OCI-LY3 (cell line): ENCODE data around the gene DLGAP3.
"Not testable (repeated sequence)": the region's sequence is repeated elsewhere in the genome, so short reads cannot be mapped to it uniquely, and the experiment has no call there.

Experiments used
- H2AFZ ChIP-seq: fragments of 200-600, 300-600 bp; shearing (Covaris generic); 2 replicates; pipeline ENCODE4 v1.6.0; 2014; ENCODE audit warnings: antibody characterized with exemption, low read depth, low read length
- H3K27ac ChIP-seq: fragments of 200-600, 300-600 bp; sonication (generic); 2 replicates; pipeline ENCODE4 v1.5.1; 2014; ENCODE audit warnings: mild to moderate bottlenecking, low read length, moderate library complexity, mixed read lengths
- H3K27me3 ChIP-seq: fragments of 200-600, 300-600 bp; sonication (generic); 2 replicates; pipeline ENCODE4 v1.6.1; 2014; ENCODE audit warnings: low read depth, low read length, mixed read lengths
- H3K36me3 ChIP-seq: fragments of 200-600, 300-600 bp; sonication (generic); replicated peaks from 2 replicates; pipeline ENCODE3; 2014; ENCODE audit warnings: low read depth, low read length, mixed read lengths
- H3K4me1 ChIP-seq: fragments of 300-600, 200-600 bp; sonication (generic); 2 replicates; pipeline ENCODE4 v1.6.1; 2014; ENCODE audit warnings: low read length, mixed read lengths
- H3K4me2 ChIP-seq: fragments of 200-600, 300-600 bp; sonication (generic); 2 replicates; pipeline ENCODE4 v1.6.1; 2014; ENCODE audit warnings: low read length, mixed read lengths
- H3K4me3 ChIP-seq: fragments of 300-600, 200-600 bp; sonication (generic); 2 replicates; pipeline ENCODE4 v1.5.1; 2014; ENCODE audit warnings: antibody characterized with exemption, mild to moderate bottlenecking, low read length, moderate library complexity
- H3K79me2 ChIP-seq: fragments of 300-600, 200-600 bp; shearing (Covaris generic); 2 replicates; pipeline ENCODE4 v1.6.1; 2014; ENCODE audit warnings: mild to moderate bottlenecking, low read length, mixed read lengths
- H3K9ac ChIP-seq: fragments of 300-600, 200-600 bp; shearing (Covaris generic); 2 replicates; pipeline ENCODE4 v1.6.0; 2014; ENCODE audit warnings: mild to moderate bottlenecking, low read length, moderate library complexity
- H3K9me3 ChIP-seq: fragments of 200-600, 300-600 bp; shearing (Covaris generic); 2 replicates; pipeline ENCODE4 v1.6.1; 2014; ENCODE audit warnings: low read length, mixed read lengths; ENCODE audit not compliant: insufficient read depth
- H4K20me1 ChIP-seq: fragments of 200-600, 300-600 bp; sonication (generic); 2 replicates; pipeline ENCODE4 v1.6.1; 2016; ENCODE audit warnings: low read length, mixed read lengths; ENCODE audit not compliant: insufficient read depth
- CTCF ChIP-seq: fragments of 200-600, 300-600 bp; sonication (generic); IDR thresholded peaks from 2 replicates; pipeline ENCODE4 v1.5.1; 2014; ENCODE audit warnings: antibody characterized with exemption, low read length, low read depth
- EZH2phosphoT487 ChIP-seq: fragments of 200-600 bp; shearing (Covaris generic); IDR thresholded peaks from 2 replicates; pipeline ENCODE4 v1.6.1; 2018; ENCODE audit warnings: antibody characterized with exemption, mixed run types, low read depth

DLGAP3 gene

GRCh38 chr1:34827341-34827941 lies 102.0 kb downstream of the DLGAP3 start:
- no peaks in the 10 kb centered on the region for H3K9me3 ChIP-seq
- no peak overlapping the region for H3K4me2 ChIP-seq
- no peak overlapping the region for H2AFZ ChIP-seq
- H3K4me3 ChIP-seq: no peak overlapping the region
- H3K27me3 ChIP-seq: no peaks in the 10 kb centered on the region
- H3K79me2 ChIP-seq: no peaks in the 10 kb centered on the region
- no peak for TF ChIP-seq EZH2phosphoT487
- TF ChIP-seq CTCF: no peak
- H4K20me1 ChIP-seq: no peaks in the 10 kb centered on the region
- H3K27ac ChIP-seq: no peak overlapping the region
- H3K36me3 ChIP-seq: no peaks in the 10 kb centered on the region
- no peak overlapping the region for H3K9ac ChIP-seq
- peaks cover 10% of the 10 kb centered on the region for H3K4me1 ChIP-seq

DNA sequence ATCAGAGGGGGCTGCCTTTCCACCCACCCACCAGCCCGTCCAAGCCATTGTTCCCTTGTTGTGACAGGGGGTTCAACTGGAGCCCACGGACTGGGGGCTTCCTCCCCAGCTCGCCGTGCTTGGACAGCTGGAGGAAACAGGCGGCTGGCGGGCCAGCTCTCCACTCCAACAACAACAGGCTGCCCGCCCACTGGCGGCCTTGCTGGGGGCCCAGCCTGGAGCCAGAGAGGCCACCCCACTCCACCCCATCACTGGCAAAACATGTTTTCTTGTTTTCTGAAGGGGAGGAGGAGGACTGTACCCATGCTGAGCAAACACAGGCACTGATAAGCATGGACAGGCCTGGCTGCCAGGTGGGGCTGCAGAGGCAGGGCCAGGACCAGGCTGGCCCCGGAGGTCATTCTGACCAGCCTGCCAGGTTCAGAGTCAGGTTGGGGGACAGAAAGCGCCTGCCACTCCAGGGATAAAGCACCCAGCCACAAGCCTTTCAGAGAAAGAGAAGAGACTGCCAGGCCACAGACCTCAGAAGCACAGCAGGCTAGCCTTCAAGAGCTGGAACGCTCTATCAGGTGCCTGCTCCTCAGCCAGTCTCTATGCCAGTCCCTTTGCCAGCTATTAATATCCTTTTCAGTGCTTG lies 103.9 kb downstream of the DLGAP3 start:
- H3K27me3 ChIP-seq: no peaks in the 10 kb centered on the region
- H3K9me3 ChIP-seq: no peaks in the 10 kb centered on the region
- H3K9ac ChIP-seq: no peak overlapping the region
- no peak for TF ChIP-seq EZH2phosphoT487
- no peak for TF ChIP-seq CTCF
- H3K4me3 ChIP-seq: no peak overlapping the region
- no peak overlapping the region for H3K27ac ChIP-seq
- H3K4me2 ChIP-seq: no peak overlapping the region
- no peaks in the 10 kb centered on the region for H3K4me1 ChIP-seq
- no peaks in the 10 kb centered on the region for H4K20me1 ChIP-seq
- no peaks in the 10 kb centered on the region for H3K36me3 ChIP-seq
- H3K79me2 ChIP-seq: no peaks in the 10 kb centered on the region
- H2AFZ ChIP-seq: no peak overlapping the region

- H3K9ac ChIP-seq: no peak overlapping the region
- TF ChIP-seq CTCF (no peak), EZH2phosphoT487 (no peak)
- no peaks in the 10 kb centered on the region for H3K27me3 ChIP-seq
Observed at GRCh38 chr1:34824817-34825454, 104.5 kb downstream of the DLGAP3 start.

GRCh38 chr1:34822202-34822601 lies 107.2 kb downstream of the DLGAP3 start:
- H3K4me3 ChIP-seq: no peak overlapping the region
- H3K27ac ChIP-seq: no peak overlapping the region
- H3K4me2 ChIP-seq: no peak overlapping the region
- H3K4me1 ChIP-seq: no peaks in the 10 kb centered on the region
- H3K79me2 ChIP-seq: no peaks in the 10 kb centered on the region
- H2AFZ ChIP-seq: no peak overlapping the region
- no peaks in the 10 kb centered on the region for H3K27me3 ChIP-seq
- no peaks in the 10 kb centered on the region for H3K36me3 ChIP-seq
- no peak overlapping the region for H3K9ac ChIP-seq
- H3K9me3 ChIP-seq: no peaks in the 10 kb centered on the region
- TF ChIP-seq EZH2phosphoT487 (no peak), CTCF (no peak)
- no peaks in the 10 kb centered on the region for H4K20me1 ChIP-seq

More at GRCh38 chr1:34824817-34825454, 104.5 kb downstream of the DLGAP3 start:
- Histone ChIP-seq H3K36me3 (no peaks in the 10 kb centered on the region), H4K20me1 (no peaks in the 10 kb centered on the region), H2AFZ (no peak overlapping the region), H3K4me2 (no peak overlapping the region), H3K9me3 (no peaks in the 10 kb centered on the region), H3K27ac (no peak overlapping the region), H3K4me1 (no peaks in the 10 kb centered on the region), H3K79me2 (no peaks in the 10 kb centered on the region), H3K4me3 (no peak overlapping the region)

DNA sequence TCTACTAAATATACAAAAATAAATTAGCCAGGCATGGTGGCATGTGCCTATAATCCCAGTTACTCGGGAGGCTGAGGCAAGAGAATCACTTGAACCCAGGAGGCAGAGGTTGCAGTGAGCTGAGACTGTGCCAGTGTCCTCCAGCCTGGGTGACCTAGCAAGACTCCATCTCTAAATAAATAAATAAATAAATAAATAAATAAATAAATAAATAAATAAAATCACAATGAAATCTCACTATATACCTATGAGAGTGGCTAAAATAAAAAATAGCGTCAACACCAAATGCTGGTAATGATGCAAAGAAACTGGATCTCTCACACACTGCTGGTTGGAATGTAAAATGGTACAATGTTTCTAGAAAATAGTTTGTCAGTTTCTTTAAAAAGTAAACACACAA lies 110.6 kb downstream of the DLGAP3 start:
- H3K4me2 ChIP-seq, H4K20me1 ChIP-seq, H3K79me2 ChIP-seq, H3K36me3 ChIP-seq, H3K4me1 ChIP-seq, H3K27me3 ChIP-seq, H3K9me3 ChIP-seq, H3K4me3 ChIP-seq, H3K9ac ChIP-seq, H3K27ac ChIP-seq, H2AFZ ChIP-seq: not testable (repeated sequence)
